ENCODE measurements around the gene RNF144A.

RNF144A gene

GRCh38 chr2:6947929-6948676 is 30.9 kb downstream of the RNF144A start:
- no peak for TF ChIP-seq CTCF (IDR thresholded peaks at IDR 0.05; ENCODE audit: extremely low read depth, missing control alignments)

GRCh38 chr2:6948677-6949351 is 31.6 kb downstream of the RNF144A start:
- no peak for TF ChIP-seq CTCF (IDR thresholded peaks at IDR 0.05; ENCODE audit: extremely low read depth, missing control alignments)
- DNase-seq (ENCODE audit: low spot score) = no peak

More at GRCh38 chr2:6947929-6948676, 30.9 kb downstream of the RNF144A start:
- no peak for DNase-seq (ENCODE audit: low spot score)

GRCh38 chr2:6951046-6951445 is 33.8 kb downstream of the RNF144A start:
- no peak for TF ChIP-seq CTCF (IDR thresholded peaks at IDR 0.05; ENCODE audit: extremely low read depth, missing control alignments)
- no peak for DNase-seq (ENCODE audit: low spot score)

- DNase-seq (ENCODE audit: low spot score) = no peak
- no peak for TF ChIP-seq CTCF (IDR thresholded peaks at IDR 0.05; ENCODE audit: extremely low read depth, missing control alignments)
Observed at GRCh38 chr2:6952101-6952500, 34.9 kb downstream of the RNF144A start.

- no peak for DNase-seq (ENCODE audit: low spot score)
Observed at GRCh38 chr2:6954586-6954985, 37.4 kb downstream of the RNF144A start.

GRCh38 chr2:6955511-6956136 is 38.4 kb downstream of the RNF144A start:
- no peak for DNase-seq (ENCODE audit: low spot score)
- TF ChIP-seq CTCF (IDR thresholded peaks at IDR 0.05; ENCODE audit: extremely low read depth, missing control alignments) = no peak

More at GRCh38 chr2:6954586-6954985, 37.4 kb downstream of the RNF144A start:
- no peak for TF ChIP-seq CTCF (IDR thresholded peaks at IDR 0.05; ENCODE audit: extremely low read depth, missing control alignments)

GRCh38 chr2:6956566-6956965 is 39.4 kb downstream of the RNF144A start:
- DNase-seq (ENCODE audit: low spot score) = no peak
- no peak for TF ChIP-seq CTCF (IDR thresholded peaks at IDR 0.05; ENCODE audit: extremely low read depth, missing control alignments)

All from GM20000 (cell line).